HG03354 (cell line): Measurements from ENCODE around the gene VWA1.
"Not testable (repeated sequence)": the region's sequence is repeated elsewhere in the genome, so short reads cannot be mapped to it uniquely, and the experiment has no call there.

ENCODE experiments used
- ATAC-seq: cut with Tn5 transposase; IDR thresholded peaks from one replicate; pipeline ENCODE4 v1.9.1; 2021; ENCODE audit warnings: mild to moderate bottlenecking; ENCODE audit not compliant: unreplicated experiment, poor library complexity, severe bottlenecking

Gene VWA1

DNA sequence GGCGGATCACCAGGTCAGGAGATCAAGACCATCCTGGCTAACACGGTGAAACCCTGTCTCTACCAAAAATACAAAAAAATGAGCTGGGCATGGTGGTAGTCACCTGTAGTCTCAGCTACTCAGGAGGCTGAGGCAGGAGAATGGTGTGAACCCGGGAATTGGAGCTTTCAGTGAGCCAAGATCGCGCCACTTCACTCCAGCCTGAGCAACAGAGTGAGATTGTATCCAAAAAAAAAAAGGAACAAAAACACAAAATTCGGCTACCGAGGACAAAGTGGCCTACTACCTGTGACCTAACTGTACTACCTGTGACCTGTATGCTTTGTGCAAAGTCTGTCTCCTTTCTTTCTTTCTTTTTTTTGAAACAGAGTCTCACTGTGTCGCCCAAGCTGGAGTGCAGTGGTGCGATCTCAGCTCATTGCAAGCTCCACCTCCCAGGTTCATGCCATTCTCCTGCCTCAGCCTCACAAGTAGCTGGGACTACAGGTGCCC, 32.5 kb upstream of the VWA1 start:
- ATAC-seq: not testable (repeated sequence)

DNA sequence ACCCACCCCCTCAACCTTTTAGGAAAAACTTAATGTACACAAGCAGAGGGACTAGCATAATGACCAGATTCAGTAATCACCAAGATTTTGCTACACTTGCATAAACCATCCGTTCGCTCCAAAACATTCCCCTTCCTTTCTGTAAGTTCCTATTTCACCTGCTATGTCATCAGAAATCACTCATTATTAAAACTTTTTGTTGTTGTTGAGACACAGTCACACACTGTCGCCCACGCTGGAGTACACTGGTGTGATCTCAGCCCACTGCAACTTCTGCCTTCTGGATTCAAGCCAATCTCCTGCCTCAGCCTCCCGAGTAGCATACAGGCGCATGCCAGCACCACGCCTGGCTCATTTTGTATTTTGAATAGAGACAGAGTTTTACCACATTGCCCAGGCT, 31.8 kb upstream of the VWA1 start:
- no peak for ATAC-seq

DNA sequence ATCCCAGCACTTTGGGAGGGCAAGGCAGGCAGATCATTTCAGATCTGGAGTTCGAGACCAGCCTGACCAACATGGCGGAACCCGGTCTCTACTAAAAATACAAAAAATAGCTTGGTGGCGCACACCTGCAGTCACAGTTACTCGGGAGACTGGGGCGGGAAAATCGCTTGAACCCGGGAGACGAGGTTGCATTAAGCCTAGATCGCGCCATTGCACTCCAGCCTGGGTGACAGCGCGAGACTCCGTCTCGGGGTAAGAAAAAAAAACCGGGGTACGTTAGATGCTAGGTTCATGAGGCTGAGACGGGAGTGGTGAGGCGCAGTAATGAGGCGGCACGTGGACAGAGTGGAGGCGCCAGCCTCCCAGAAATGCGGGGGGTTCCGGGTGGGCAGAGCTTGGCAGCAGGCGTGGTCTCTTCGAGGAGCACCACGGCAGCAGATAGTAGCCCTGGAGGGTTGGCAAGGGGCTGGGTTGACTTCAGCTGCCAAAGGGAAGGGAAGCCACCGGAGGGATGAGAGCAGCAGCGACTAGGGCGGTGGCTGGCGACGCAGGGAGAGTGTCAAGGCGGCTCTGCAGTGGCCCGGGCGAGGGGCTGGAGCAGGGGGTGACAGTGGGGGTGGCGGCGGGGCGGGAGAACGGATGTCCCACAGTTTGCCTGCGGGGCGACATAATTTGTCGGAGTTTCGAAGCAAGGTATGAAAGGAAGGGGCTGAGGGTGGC, 29.2 kb upstream of the VWA1 start:
- ATAC-seq: no peak

DNA sequence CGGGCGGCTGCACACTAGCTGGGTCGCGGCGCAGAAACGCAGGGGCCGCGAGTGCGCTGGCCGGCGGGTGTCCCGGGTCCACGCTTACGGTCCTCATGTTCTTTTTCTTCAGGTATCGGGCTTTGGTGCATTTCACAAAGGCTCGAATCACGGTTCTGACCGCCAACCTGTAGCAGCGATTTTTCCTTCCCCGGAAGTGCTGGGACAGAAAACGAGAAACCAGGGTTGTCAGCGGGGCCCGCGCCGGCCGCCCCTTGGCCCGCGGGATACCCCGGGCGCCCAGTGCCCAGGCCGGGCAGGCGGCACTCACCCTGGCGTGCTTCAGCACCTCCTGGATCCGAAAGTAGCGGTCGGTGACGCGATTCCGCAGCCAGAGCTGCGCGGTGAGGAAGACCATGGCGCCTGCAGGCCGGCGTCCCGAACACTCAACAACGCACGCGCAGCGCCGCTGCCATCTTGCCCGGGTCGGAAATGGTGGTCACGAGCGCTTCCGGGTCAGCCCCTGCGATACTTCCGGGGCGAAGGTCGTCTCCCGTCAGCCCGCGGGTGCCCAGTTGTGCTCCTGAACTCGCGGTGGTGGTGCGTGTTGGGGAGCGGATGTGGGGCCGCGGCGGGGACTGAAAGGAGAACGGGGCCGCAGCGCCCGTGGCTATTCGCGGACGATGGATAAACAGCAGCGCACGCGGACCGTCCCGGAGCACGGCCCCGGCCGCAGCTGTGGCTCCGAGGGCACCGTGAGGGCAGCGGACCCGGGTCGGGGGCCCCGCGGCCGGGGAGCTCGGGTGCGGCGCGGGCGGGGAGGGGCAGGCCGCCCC, 28.5 kb upstream of the VWA1 start, which contains the start of gene MRPL20:
TSS of gene MRPL20 (minus strand) at position 473 of the 815 bp plus-strand sequence. CDS start at position 397, 76 bp downstream.
- peak; percentile 88 for ATAC-seq

DNA sequence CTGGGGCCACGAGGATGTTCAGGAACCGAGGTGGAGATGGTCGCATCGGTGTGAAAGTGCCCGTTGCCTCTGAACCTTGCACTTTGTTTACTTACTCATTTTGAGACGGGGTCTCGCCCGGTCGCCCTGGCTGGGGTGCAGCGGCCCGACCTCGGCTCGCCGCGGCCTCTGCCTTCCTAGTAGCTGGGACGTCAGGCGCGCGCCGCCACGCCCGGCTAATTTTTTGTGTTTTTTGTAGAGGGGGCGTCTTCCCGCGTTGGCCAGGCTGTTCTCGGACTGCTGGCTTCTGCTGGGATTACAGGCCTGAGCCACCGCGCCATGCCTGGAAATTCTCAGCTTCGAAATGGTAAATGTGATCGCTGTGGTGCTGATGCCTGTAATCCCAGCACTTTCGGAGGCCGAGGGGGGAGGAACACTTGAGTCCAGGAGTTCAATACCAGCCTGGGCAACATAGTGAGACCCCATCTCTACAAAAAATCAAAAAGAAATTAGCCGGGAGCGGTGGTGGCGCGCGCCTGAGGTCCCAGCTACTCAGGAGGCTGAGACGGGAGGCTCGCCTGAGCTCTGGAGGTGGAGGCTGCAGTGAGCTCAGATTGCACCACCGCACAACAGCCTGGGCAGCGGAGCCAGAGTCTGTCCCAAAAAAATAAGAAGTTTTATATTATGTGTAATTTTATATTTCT, 27.7 kb upstream of the VWA1 start:
- ATAC-seq: peak; percentile 39

DNA sequence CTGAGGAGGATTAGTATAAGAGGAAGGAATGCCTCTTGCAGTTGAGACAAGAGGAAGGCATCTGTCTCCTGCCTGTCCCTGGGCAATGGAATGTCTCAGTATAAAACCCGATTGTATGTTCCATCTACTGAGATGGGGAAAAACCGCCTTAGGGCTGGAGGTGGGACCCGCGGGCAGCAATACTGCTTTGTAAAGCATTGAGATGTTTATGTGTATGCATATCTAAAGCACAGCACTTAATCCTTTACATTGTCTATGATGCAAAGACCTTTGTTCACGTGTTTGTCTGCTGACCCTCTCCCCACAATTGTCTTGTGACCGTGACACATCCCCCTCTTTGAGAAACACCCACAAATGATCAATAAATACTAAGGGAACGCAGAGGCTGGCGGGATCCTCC, 25.3 kb upstream of the VWA1 start:
- not testable (repeated sequence) for ATAC-seq

DNA sequence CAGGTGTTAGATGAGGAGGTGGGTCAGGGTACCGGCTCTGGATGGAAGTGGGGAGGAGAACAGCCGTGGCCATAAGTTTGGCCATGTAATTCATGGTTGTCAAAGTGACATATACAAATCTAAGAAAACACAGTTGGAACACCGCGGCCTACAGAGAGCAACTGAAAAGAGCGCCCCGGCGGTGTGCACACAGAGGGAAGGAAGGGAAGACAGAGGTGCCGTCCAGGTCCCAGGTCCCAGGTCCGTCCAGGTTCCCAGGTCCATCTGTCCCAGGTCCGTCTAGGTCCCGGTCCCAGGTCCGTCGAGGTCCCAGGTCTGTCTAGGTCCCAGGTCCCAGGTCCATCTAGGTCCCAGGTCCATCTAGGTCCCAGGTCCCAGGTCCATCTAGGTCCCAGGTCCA, 23.9 kb upstream of the VWA1 start:
- no peak for ATAC-seq

DNA sequence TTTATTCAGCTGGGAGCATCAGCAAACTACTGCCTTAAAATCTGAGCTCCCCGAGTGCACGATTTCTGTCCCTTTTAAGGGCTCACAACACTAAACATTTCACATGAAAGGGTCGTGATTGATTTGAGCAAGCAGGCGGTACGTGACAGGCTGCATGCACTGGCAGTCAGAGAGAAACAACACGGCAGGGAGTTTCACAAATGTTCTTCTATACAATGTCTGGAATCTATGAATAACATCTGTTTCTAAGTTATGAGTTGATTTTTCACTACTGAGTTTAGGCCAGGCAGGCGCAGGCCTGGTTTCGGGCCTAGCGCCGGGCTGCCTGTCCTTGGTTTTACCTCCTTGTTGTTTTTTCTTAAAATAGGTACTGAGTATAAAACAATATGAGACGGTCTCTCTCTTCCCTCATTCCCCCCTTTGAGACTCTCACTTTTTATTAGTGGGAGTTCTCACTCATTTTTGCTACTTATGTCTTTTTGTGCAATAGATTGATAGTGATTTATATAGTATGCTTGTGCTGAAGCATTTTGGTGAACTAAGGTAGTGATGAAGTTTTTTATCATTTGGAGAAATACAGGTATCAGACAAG, 23.1 kb upstream of the VWA1 start:
- ATAC-seq: not testable (repeated sequence)

DNA sequence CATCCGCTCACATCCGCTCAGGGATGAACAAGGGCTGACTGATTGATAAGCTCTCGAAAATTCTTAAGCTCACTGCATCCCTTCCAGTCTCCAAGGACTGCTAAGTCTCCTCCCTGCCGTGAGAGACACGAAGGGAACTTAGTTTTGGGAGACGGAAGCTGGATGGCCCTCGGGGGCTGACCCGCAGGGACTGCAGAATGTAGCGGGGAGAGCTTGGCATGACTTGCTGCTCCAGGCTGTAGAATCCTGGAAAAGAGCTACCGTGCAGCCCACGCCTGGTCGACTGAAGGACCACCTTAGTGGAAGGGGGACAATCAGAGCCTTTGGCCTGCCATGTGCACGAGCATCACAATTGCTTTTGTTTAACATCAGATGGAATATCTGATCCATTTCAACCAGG, 19.7 kb upstream of the VWA1 start:
- ATAC-seq: no peak

DNA sequence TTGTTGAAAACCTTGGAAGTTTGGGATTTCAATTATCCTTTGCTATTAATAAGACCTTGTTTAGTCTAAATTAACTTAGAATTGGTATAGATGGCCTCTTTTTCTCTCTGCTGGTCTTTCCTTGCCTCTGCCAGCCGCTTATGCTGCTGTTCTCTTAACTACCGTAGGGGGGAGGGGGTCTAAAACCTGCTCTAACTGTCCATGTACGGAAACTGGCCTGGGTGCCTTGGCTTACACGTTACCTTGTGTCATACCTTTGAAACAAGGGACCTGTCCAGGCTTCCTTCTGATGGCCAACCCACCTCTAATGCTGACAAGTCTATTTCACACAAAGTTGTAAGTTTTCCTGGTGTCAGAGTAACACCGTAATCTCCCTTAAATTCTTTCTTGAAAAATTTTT, 18.1 kb upstream of the VWA1 start:
- not testable (repeated sequence) for ATAC-seq

DNA sequence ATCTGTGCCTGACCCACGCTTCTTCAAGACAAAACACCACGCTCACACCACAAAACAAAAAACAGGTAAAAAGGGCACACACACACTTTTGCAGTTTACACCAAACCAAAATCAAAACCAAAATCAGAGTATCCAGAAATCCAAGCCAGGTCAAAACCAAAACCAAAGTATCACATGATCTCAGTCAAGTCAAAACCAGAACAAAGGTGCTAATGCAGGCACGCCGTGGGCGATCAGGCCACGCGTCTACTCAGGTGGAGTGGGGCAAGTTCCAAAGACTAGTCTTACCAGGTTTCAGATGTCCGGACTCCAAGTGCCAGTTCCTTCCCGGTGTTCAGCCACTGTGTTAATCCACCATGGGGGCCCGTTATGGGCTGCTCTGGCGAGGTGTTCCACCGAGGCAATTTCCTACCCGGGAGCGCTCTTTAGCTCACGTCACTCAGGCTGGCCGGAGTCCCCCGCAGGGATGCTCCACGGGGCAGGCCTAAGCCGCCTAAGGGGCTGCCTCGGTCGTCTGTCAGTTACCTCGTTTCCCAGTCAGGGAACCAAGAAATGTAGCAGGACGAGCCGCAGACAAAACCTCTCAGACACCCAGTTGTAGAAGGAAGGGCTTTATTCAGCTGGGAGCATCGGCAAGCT, 17.5 kb upstream of the VWA1 start:
- not testable (repeated sequence) for ATAC-seq

DNA sequence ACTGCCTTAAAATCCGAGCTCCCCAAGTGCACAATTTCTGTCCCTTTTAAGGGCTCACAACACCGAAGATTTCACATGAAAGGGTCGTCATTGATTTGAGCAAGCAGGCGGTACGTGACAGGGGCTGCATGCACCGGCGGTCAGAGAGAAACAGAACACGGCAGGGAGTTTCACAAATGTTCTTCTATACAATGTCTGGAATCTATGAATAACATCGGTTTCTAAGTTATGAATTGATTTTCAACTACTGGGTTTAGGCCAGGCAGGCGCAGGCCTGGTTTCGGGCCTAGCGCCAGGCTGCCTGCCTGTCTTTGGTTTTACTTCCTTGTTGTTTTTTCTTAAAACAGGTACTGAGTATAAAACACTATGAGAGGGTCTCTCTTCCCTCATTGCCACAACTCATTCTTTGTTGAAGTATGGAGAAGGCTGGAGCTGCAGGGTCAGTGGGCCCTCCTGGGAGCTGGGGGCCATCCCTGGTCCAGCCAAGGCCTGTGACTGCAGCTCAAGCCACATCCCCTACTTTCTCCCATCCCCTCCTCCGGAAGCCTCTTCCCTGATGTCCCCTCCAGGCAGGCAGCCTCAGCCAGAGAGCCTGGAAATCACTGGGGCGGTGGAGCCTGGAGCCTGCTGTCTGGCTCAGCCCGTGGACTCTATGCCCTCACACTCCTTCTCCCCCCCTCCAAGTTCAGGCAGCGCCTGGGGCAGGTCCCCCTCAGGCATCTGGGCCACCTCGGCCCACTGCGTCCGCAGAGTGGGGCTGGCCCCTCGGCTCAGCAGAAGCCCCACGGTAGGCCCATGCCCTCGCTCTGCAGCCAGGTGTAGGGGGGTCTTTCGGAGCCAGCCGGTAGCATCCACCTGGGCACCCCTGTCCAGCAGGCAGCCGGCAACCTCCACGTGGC, 16.8 kb upstream of the VWA1 start:
- ATAC-seq: no peak

DNA sequence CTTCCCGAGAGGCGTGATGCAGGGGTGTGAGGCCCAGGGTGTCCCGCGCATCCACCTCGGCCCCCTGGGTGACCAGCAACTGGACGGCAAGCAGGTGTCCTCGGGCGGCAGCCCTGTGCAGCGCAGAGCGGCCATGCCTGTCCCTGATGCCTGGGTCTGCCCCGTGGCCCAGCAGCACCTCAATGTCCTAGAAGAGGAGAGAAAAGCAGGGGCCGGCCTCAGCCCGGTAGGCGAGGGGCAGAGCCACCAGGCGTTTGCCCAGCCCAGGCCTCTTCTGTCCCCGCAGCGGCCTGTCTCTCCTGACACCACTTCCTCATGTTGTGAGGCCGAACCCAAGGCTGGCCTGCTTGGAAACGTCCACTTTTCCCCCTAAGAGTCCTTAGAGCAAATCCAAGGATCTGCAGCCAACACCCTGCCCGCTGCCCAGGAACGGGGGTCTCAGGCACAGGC, 16.1 kb upstream of the VWA1 start:
- ATAC-seq: no peak

DNA sequence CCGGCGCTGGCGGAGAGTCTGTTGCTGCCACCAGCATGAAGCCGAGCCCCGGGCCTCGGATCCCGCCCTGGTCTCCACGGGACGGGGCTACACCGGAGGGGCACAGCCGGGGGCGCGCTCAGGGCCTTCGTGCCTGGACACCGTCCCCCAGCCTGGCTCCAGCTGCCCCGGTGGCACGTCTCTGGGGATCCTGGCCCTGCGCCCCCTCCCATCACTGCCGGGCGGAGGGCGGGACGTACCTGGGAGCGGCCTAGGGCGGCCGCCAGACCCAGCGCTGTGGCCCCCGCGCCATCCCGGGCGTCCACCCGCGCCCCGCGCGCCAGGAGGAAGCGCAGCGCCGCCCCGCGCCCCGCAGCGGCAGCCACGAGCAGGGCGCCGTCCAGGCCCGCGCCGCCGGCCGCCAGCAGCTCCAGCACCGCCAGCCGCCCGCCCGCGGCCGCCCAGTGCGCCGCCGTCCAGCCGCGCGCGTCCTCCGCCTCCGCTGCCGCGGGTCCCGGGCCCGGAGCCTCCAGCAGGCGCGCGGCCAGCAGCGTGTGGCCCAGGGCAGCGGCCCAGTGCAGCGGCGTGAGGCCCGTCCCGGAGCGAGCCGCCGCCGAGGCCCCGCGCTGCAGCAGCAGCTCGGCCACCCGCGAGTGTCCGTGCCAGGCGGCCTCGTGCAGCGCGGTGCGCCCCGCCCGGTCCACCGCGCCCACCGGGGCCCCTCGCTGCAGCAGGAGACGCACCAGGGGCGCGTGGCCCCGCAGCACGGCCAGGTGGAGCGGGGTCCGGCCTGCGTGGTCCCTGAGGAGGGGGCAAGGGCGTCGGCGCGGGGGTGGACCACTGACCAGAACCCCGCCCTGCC, 15.5 kb upstream of the VWA1 start:
- ATAC-seq: no peak

DNA sequence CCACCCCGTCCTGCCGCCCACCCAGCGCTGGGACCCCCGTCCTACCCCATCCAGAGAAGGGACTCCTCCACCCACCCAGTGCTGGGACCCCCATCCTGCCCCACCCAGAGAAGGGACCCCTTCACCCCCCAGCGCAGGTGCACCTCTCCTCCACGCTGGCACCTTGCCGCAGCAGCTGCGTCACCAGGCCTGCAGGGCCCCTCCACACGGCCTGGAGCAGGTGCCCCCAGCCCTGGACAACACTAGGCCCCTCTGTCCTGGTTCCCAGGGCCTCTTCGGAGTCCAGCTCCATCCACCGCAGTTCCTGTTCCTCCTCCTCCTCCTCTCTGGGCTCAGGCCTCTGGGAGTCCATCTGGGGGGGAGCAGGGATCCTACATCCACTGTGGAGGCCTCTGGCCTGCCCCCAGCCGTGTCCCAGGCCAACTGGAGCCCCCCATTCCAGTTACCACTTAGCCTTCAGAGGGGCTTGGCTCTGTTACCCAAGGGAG, 14.8 kb upstream of the VWA1 start:
- no peak for ATAC-seq

DNA sequence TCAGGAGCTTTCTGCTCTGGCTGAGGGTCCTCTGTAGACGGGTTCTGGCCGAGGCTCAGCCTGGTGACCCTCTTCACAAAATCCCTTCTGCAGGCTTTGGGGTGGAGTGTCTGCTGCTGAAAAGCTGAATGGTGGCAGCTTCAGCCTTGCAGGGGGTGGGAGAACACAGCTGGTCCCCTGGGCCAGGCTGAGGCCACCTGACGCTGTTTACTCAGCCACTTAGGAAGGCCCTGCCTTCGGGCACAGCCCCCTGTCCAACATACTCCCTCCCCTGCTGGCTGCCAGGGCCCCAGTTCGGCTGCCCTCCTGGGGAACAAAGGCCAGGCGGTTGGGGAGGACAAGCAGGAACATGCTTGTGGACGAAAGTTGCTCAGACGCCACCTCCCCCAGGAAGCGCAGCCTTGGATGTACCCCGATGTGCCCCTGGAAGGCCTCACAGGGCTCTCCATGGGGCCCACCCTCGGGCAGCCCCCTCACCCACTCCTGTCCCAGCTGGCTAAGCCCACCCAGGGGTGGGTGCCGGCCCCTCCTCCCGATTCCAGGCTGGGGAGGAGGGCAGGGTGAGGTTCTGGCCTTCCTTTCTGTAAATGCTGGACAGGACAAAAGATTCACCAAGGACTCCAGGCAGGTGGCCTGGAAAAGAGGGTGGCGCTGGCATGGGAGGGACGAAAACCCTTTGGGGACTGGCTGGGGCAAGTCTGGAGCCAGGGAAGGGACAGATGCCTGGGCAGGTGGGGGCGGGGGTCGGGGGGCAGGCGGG, 14.2 kb upstream of the VWA1 start, which contains the start of gene ANKRD65:
TSS of gene ANKRD65 (minus strand) at position 130 of the 760 bp plus-strand sequence. CDS start 271 bp downstream, outside the sequence.
- ATAC-seq: no peak
